SK-N-SH (cell line): Measurements from ENCODE around the gene KLK5. TPM values are rescaled to one million over a fixed set of nuclear protein-coding genes. Genes with fewer than 3 reads are reported as not detected.
"Not testable (repeated sequence)": the region's sequence is repeated elsewhere in the genome, so short reads cannot be mapped to it uniquely, and the experiment has no call there.

Source experiments
- CTCF ChIA-PET: fragments of 300-600, 350-600 bp; formaldehyde crosslinking; extraction: SDS; loops from one replicate; lab custom pipeline; 2021; lab: Yijun Ruan, JAX
- POLR2A ChIA-PET: fragments of 350-600 bp; sonication (Branson Sonifier 250); formaldehyde crosslinking; extraction: SDS; loops from one replicate; lab custom pipeline; 2020; ENCODE audit warnings: antibody characterized with exemption, inconsistent platforms; lab: Yijun Ruan, JAX
- DNase-seq: peaks from one replicate; pipeline ENCODE4 v3.0.0; 2012
- H2AFZ ChIP-seq: fragments of 200-600 bp; sonication (generic); 2 replicates; pipeline ENCODE4 v1.8.1; 2016; ENCODE audit warnings: antibody characterized with exemption, mild to moderate bottlenecking, low read depth
- H3F3A ChIP-seq: fragments of 200-600 bp; sonication (generic); replicated peaks from 2 replicates; pipeline ENCODE3; 2016; ENCODE audit warnings: antibody characterized with exemption, mild to moderate bottlenecking; ENCODE audit not compliant: insufficient read depth
- H3K27ac ChIP-seq, 2 experiments: fragments of 200-500 bp in 1 of 2; fragments of 200-600 bp in 1 of 2; sonication (Bioruptor generic) in 1 of 2; sonication (generic), shearing (Covaris generic) in 1 of 2; 2 replicates each; pipeline versions ENCODE4 v1.5.1 to v1.6.1; 2014 to 2016; ENCODE audit warnings: low read depth in 2 of 2, inconsistent platforms in 1 of 2, low read length in 1 of 2, mild to moderate bottlenecking in 1 of 2, mixed read lengths in 1 of 2
- H3K27me3 ChIP-seq: fragments of 200-600 bp; sonication (generic), shearing (Covaris generic); 2 replicates; pipeline ENCODE4 v1.6.1; 2016; ENCODE audit warnings: mixed run types; ENCODE audit not compliant: insufficient read depth
- H3K36me3 ChIP-seq, 2 experiments: fragments of 200-500 bp in 1 of 2; fragments of 200-600 bp in 1 of 2; sonication (Bioruptor generic) in 1 of 2; sonication (generic) in 1 of 2; replicated peaks in 1 of 2; 2 replicates each; pipeline versions ENCODE3 to v1.5.1; 2014 to 2016; ENCODE audit warnings: low read length in 1 of 2, mild to moderate bottlenecking in 1 of 2; ENCODE audit not compliant: insufficient read depth in 2 of 2, control insufficient read depth in 1 of 2
- H3K4me1 ChIP-seq, 2 experiments: fragments of 200-500 bp in 1 of 2; fragments of 200-600 bp in 1 of 2; sonication (Bioruptor generic) in 1 of 2; sonication (generic), shearing (Covaris generic) in 1 of 2; 2 replicates each; pipeline versions ENCODE4 v1.5.1 to v1.6.1; 2014 to 2016; ENCODE audit warnings: low read depth in 1 of 2, low read length in 1 of 2, mixed run types in 1 of 2; ENCODE audit not compliant: insufficient read depth in 2 of 2, control insufficient read depth in 1 of 2
- H3K4me2 ChIP-seq: fragments of 200-600 bp; sonication (generic), shearing (Covaris generic); 2 replicates; pipeline ENCODE4 v1.6.1; 2017; ENCODE audit warnings: mixed run types
- H3K4me3 ChIP-seq, 2 experiments: fragments of 200-500 bp in 1 of 2; fragments of 200-600 bp in 1 of 2; sonication (Bioruptor generic) in 1 of 2; sonication (generic), shearing (Covaris generic) in 1 of 2; 2 replicates each; pipeline versions ENCODE4 v1.5.1 to v1.8.1; 2014 to 2016; ENCODE audit warnings: low read depth in 2 of 2, inconsistent platforms in 1 of 2, low read length in 1 of 2, mild to moderate bottlenecking in 1 of 2, mixed read lengths in 1 of 2, moderate library complexity in 1 of 2
- H3K79me2 ChIP-seq: fragments of 200-600 bp; sonication (generic); 2 replicates; pipeline ENCODE4 v1.8.1; 2017; ENCODE audit warnings: mild to moderate bottlenecking; ENCODE audit not compliant: insufficient read depth
- H3K9ac ChIP-seq: fragments of 200-600 bp; sonication (generic); 2 replicates; pipeline ENCODE4 v1.6.1; 2017; ENCODE audit warnings: mixed run types
- H3K9me2 ChIP-seq: fragments of 200-600 bp; sonication (generic); 2 replicates; pipeline ENCODE4 v1.6.1; 2017; ENCODE audit warnings: mixed run types
- H3K9me3 ChIP-seq: fragments of 200-600 bp; sonication (generic); 2 replicates; pipeline ENCODE4 v1.6.1; 2017; ENCODE audit warnings: mixed run types, mild to moderate bottlenecking, moderate library complexity
- H4K20me1 ChIP-seq: fragments of 200-600 bp; sonication (generic); 2 replicates; pipeline ENCODE4 v1.6.1; 2017; ENCODE audit warnings: mild to moderate bottlenecking, mixed run types; ENCODE audit not compliant: insufficient read depth
- CHD2 ChIP-seq: fragments of 150-350 bp; IDR thresholded peaks from 2 replicates; pipeline ENCODE4 v1.6.1; 2018; ENCODE audit warnings: low read length; ENCODE audit not compliant: partially characterized antibody
- ELF1 ChIP-seq: IDR thresholded peaks from 2 replicates; pipeline ENCODE4 v1.4.0; 2012
- EP300 ChIP-seq, 2 experiments: IDR thresholded peaks; 2 replicates each; pipeline versions ENCODE4 v1.4.0 to v1.6.1; 2012; ENCODE audit warnings: borderline replicate concordance in 1 of 2, low read depth in 1 of 2, low read length in 1 of 2
- FOXJ3 ChIP-seq: sonication (generic); formaldehyde crosslinking; IDR thresholded peaks from 2 replicates; pipeline ENCODE4 v1.5.1; 2020; ENCODE audit warnings: mild to moderate bottlenecking, missing genetic modification reagents
- GABPA ChIP-seq: IDR thresholded peaks from 2 replicates; pipeline ENCODE4 v1.4.0; 2012; ENCODE audit warnings: low read depth, mild to moderate bottlenecking
- GATA2 ChIP-seq: sonication (generic); formaldehyde crosslinking; IDR thresholded peaks from 2 replicates; pipeline ENCODE4 v1.5.0; 2020; ENCODE audit warnings: mild to moderate bottlenecking, missing genetic modification reagents
- JUND ChIP-seq: IDR thresholded peaks from 2 replicates; pipeline ENCODE4 v1.4.0; 2012
- MAX ChIP-seq: IDR thresholded peaks from 2 replicates; pipeline ENCODE4 v1.4.0; 2012; ENCODE audit warnings: low read depth
- MEF2A ChIP-seq: IDR thresholded peaks from 2 replicates; pipeline ENCODE4 v1.4.0; 2012; ENCODE audit warnings: low read depth, borderline replicate concordance
- NFIC ChIP-seq: IDR thresholded peaks from 2 replicates; pipeline ENCODE4 v1.4.0; 2012; ENCODE audit warnings: borderline replicate concordance
- RCOR1 ChIP-seq: fragments of 150-350 bp; IDR thresholded peaks from 2 replicates; pipeline ENCODE4 v1.6.1; 2017; ENCODE audit warnings: antibody characterized with exemption, low read length
- RFX5 ChIP-seq: IDR thresholded peaks from 2 replicates; pipeline ENCODE4 v1.6.1; 2012; ENCODE audit warnings: mild to moderate bottlenecking, improper control_type of control experiment, low read length
- RXRA ChIP-seq: IDR thresholded peaks from 2 replicates; pipeline ENCODE4 v1.4.0; 2012; ENCODE audit warnings: low read depth, mild to moderate bottlenecking, borderline replicate concordance
- SMC3 ChIP-seq: IDR thresholded peaks from 2 replicates; pipeline ENCODE4 v1.6.1; 2012; ENCODE audit warnings: low read depth, low read length, improper control_type of control experiment
- TEAD4 ChIP-seq: IDR thresholded peaks from 2 replicates; pipeline ENCODE4 v1.4.0; 2012; ENCODE audit warnings: mild to moderate bottlenecking, borderline replicate concordance; ENCODE audit not compliant: insufficient read depth
- USF1 ChIP-seq: IDR thresholded peaks from 2 replicates; pipeline ENCODE4 v1.4.0; 2012; ENCODE audit warnings: low read depth, borderline replicate concordance
- YY1 ChIP-seq: IDR thresholded peaks from 2 replicates; pipeline ENCODE4 v1.4.0; 2012; ENCODE audit warnings: low read depth, mild to moderate bottlenecking
- WGBS: methylation state at CpG from one replicate; pipeline ENCODE4 v1.1.6; 2017; ENCODE audit warnings: low lambda C conversion rate; 5-methylcytosine and 5-hydroxymethylcytosine counted together
- polyA plus RNA-seq, 3 experiments: library from polyadenylated mRNA; depleted of rRNA; stranded (reverse); fragments of >200 nt; gene quantifications; 2 replicates each; pipeline ENCODE4 v1.2.3, GENCODE V29; 2012

Gene KLK5
- polyA plus RNA-seq, 1 of the 3 experiments (the other 2 are of a cell fraction): not detected

DNA sequence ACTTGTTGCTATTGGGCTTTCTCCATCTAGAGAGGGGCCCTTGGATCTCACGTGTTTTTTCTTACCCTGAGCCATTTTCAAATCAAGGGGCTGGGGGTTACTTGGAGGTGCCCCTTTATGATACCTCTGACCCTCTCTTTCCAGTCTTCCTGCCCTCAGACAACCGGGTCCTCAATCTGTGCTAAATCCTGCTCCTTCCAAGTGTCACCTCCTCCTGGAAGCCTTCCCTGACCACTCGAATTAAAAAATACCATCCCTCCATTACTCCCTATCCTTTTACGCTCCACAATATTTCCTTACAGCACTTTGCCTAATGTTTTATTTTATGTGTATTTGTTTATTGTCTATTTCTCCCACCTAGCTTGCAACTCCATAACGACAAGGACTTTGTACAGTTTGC is 45.2 kb upstream of the KLK5 start:
- peaks cover 20% of the 10 kb centered on the region; the same call in 1 of the 2 replicates for H3K27me3 ChIP-seq
- H3K79me2 ChIP-seq: no peaks in the 10 kb centered on the region
- H3K36me3 ChIP-seq: no peaks in the 10 kb centered on the region
- H3K27ac ChIP-seq: no peak overlapping the region
- WGBS: 4% methylated on average over 5 of the region's 5 CpGs
- H3K9me3 ChIP-seq: no peaks in the 10 kb centered on the region
- TF ChIP-seq RFX5: no peak
- no peak for TF ChIP-seq RXRA
- TF ChIP-seq ELF1: no peak
- no peak for TF ChIP-seq GABPA
- TF ChIP-seq GATA2 (CRISPR knock-in tag): no peak
- no peak for TF ChIP-seq MEF2A
- TF ChIP-seq JUND: no peak
- no peak for TF ChIP-seq MAX
- TF ChIP-seq, all 33 proteins: peak for 0
- Histone ChIP-seq H3K4me3 (no peak overlapping the region), H3K4me2 (no peak overlapping the region), H4K20me1 (no peaks in the 10 kb centered on the region), H2AFZ (no peak overlapping the region), H3K9ac (no peak overlapping the region), H3K9me2 (no peaks in the 10 kb centered on the region), H3F3A (no peaks in the 10 kb centered on the region), H3K4me1 (no peaks in the 10 kb centered on the region)
- POLR2A ChIA-PET: no interaction called here
- DNase-seq: no peak
- CTCF ChIA-PET: no interaction called here

- Histone ChIP-seq H3K9me2 (no peaks in the 10 kb centered on the region), H3K9me3 (no peaks in the 10 kb centered on the region), H3K27ac (no peak overlapping the region), H3F3A (no peaks in the 10 kb centered on the region), H3K4me3 (no peak overlapping the region), H3K9ac (no peak overlapping the region), H3K4me1 (no peaks in the 10 kb centered on the region), H4K20me1 (no peaks in the 10 kb centered on the region), H2AFZ (peak overlapping the region; percentile 41; the same call in 1 of the 2 replicates), H3K36me3 (no peaks in the 10 kb centered on the region), H3K4me2 (no peak overlapping the region), H3K27me3 (peaks cover 12% of the 10 kb centered on the region; the same call in 1 of the 2 replicates), H3K79me2 (no peaks in the 10 kb centered on the region)
- TF ChIP-seq JUND (no peak), GABPA (no peak), YY1 (0 out of 2 replicates have a peak, but pooled peaks have one; percentile 34), NFIC (no peak), FOXJ3 (CRISPR knock-in tag) (no peak), USF1 (peak; percentile 75; the same call in 1 of the 2 replicates), RCOR1 (no peak)
- 15% methylated on average over 2 of the region's 2 CpGs for WGBS
- no peak for DNase-seq
- CTCF ChIA-PET: interaction anchor here (1.3 to 2.4 kb wide), 2 partner anchors 23 to 27 kb away, joined by 5 to 7 read pairs; no protein-coding TSS in a partner anchor
- POLR2A ChIA-PET: no interaction called here
Observed at GRCh38 chr19:50994129-50994528, 41.3 kb upstream of the KLK5 start.

DNA sequence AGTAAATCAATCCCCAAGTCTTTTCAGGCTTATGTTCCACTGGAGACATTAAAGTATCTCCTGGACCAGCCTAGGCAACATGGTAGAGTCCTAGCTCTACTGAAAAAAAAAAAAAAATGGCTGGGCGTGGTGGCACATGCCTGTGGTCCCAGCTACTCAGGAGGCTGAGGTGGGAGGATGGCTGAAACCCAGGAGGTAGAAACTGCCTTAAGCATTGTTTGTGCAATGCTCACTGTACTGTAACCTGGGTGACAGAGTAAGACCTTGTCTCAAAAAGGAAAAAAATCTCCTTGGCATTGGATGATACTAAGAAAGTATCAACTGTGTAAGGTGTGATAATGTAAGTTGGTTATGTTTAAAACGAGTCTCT is 39.8 kb upstream of the KLK5 start:
- Histone ChIP-seq H3K4me1 (no peaks in the 10 kb centered on the region), H3K9ac (no peak overlapping the region), H4K20me1 (no peaks in the 10 kb centered on the region), H3K79me2 (no peaks in the 10 kb centered on the region), H3K9me3 (no peaks in the 10 kb centered on the region), H3K36me3 (no peaks in the 10 kb centered on the region), H3K4me2 (no peak overlapping the region), H3K27me3 (peaks cover 9% of the 10 kb centered on the region; the same call in 1 of the 2 replicates), H3K4me3 (no peak overlapping the region), H3K27ac (no peak overlapping the region), H3F3A (no peaks in the 10 kb centered on the region), H3K9me2 (no peaks in the 10 kb centered on the region), H2AFZ (no peak overlapping the region)
- ChIA-PET POLR2A (no interaction called here), CTCF (no interaction called here)
- TF ChIP-seq JUND: no peak
- TF ChIP-seq RXRA: no peak
- TF ChIP-seq TEAD4: no peak
- TF ChIP-seq RFX5: no peak
- TF ChIP-seq EP300 (IDR thresholded peaks at IDR 0.05; ENCODE audit: borderline replicate concordance in 1 of 2, low read depth in 1 of 2, low read length in 1 of 2): no peak
- TF ChIP-seq RCOR1: no peak
- TF ChIP-seq CHD2: no peak
- no peak for TF ChIP-seq SMC3
- no peak for TF ChIP-seq ELF1
- no peak for TF ChIP-seq GATA2 (CRISPR knock-in tag)
- WGBS: 0% methylated on average over 2 of the region's 2 CpGs
- DNase-seq: no peak

- POLR2A ChIA-PET, H3K9me2 ChIP-seq, H3F3A ChIP-seq, H2AFZ ChIP-seq, H3K4me3 ChIP-seq, H3K9me3 ChIP-seq, H3K79me2 ChIP-seq, H3K36me3 ChIP-seq, H3K27ac ChIP-seq, CTCF ChIA-PET, H3K9ac ChIP-seq, H4K20me1 ChIP-seq, DNase-seq, H3K4me1 ChIP-seq, H3K27me3 ChIP-seq, H3K4me2 ChIP-seq: not testable (repeated sequence)
- 18% methylated on average over 14 of the region's 14 CpGs for WGBS
Observed at GRCh38 chr19:50984416-50984815, 31.6 kb upstream of the KLK5 start.
